Measurements from ENCODE around the gene SLC40A1. TPM values are rescaled to one million over a fixed set of nuclear protein-coding genes. Genes with fewer than 3 reads are reported as not detected.

Gene SLC40A1
- total and polyA plus RNA-seq, 4 donors, result 97.4 to 572 (median 168) TPM

DNA sequence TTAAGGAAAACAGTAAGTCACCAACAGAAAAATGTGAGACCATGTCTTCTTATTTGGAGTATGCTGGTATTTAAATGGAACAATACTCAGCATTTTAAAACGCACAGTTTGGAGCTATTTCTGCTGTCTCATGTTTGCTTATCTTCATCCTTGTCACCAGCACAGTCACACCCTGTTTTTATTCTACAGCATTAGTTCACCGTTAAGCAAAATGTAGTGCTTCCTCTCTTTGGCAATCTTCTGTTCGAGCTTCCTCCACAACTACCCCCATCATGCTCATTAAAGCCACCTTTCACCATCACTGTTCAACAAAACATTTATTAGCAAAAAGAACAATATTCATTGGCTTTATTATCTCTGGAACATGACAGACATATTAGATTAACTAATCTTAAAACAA is 64.0 kb downstream of the SLC40A1 start:
- 71% methylated on average over 3 of the region's 3 CpGs for WGBS
- Histone ChIP-seq H3K4me3 (ENCODE audit: low read depth in 1 of 3, low read length in 3 of 3) (no peak overlapping the region), H3K9me3 (ENCODE audit: control insufficient read depth in 4 of 4, low read length in 3 of 4) (no peaks in the 10 kb centered on the region), H3K4me1 (ENCODE audit: control insufficient read depth in 4 of 4, insufficient read depth in 4 of 4, low read length in 3 of 4) (peaks cover 0 to 10% (median 5%) of the 10 kb centered on the region in 4 donors), H3K27me3 (ENCODE audit: control insufficient read depth in 4 of 4, insufficient read depth in 4 of 4, low read length in 3 of 4) (no peaks in the 10 kb centered on the region), H3K27ac (ENCODE audit: low read depth in 1 of 2, low read length in 2 of 2) (no peak overlapping the region), H3K9ac (ENCODE audit: low read depth in 1 of 2, low read length in 2 of 2) (no peak overlapping the region), H3K36me3 (ENCODE audit: control insufficient read depth in 4 of 4, insufficient read depth in 3 of 4, low read depth in 1 of 4, low read length in 3 of 4) (no peaks in the 10 kb centered on the region)
- DNase-seq (ENCODE audit: low spot score), result no peak
- TF ChIP-seq, protein P1, sequence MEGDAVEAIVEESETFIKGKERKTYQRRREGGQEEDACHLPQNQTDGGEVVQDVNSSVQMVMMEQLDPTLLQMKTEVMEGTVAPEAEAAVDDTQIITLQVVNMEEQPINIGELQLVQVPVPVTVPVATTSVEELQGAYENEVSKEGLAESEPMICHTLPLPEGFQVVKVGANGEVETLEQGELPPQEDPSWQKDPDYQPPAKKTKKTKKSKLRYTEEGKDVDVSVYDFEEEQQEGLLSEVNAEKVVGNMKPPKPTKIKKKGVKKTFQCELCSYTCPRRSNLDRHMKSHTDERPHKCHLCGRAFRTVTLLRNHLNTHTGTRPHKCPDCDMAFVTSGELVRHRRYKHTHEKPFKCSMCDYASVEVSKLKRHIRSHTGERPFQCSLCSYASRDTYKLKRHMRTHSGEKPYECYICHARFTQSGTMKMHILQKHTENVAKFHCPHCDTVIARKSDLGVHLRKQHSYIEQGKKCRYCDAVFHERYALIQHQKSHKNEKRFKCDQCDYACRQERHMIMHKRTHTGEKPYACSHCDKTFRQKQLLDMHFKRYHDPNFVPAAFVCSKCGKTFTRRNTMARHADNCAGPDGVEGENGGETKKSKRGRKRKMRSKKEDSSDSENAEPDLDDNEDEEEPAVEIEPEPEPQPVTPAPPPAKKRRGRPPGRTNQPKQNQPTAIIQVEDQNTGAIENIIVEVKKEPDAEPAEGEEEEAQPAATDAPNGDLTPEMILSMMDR (IDR thresholded peaks at IDR 0.05; ENCODE audit: low read depth, low read length, missing input control), result no peak
- TF ChIP-seq, protein P2, sequence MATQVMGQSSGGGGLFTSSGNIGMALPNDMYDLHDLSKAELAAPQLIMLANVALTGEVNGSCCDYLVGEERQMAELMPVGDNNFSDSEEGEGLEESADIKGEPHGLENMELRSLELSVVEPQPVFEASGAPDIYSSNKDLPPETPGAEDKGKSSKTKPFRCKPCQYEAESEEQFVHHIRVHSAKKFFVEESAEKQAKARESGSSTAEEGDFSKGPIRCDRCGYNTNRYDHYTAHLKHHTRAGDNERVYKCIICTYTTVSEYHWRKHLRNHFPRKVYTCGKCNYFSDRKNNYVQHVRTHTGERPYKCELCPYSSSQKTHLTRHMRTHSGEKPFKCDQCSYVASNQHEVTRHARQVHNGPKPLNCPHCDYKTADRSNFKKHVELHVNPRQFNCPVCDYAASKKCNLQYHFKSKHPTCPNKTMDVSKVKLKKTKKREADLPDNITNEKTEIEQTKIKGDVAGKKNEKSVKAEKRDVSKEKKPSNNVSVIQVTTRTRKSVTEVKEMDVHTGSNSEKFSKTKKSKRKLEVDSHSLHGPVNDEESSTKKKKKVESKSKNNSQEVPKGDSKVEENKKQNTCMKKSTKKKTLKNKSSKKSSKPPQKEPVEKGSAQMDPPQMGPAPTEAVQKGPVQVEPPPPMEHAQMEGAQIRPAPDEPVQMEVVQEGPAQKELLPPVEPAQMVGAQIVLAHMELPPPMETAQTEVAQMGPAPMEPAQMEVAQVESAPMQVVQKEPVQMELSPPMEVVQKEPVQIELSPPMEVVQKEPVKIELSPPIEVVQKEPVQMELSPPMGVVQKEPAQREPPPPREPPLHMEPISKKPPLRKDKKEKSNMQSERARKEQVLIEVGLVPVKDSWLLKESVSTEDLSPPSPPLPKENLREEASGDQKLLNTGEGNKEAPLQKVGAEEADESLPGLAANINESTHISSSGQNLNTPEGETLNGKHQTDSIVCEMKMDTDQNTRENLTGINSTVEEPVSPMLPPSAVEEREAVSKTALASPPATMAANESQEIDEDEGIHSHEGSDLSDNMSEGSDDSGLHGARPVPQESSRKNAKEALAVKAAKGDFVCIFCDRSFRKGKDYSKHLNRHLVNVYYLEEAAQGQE (IDR thresholded peaks at IDR 0.05), result no peak
- no peak for TF ChIP-seq RXRA (IDR thresholded peaks at IDR 0.05)
- no peak for TF ChIP-seq GABPA (IDR thresholded peaks at IDR 0.05 in 1 of 2, conservative IDR thresholded peaks at IDR 0.05 in 1 of 2)
- TF ChIP-seq SP1 (IDR thresholded peaks at IDR 0.05), result no peak
- TF ChIP-seq FOXA1 (IDR thresholded peaks at IDR 0.05), result no peak
- TF ChIP-seq, protein P3, sequence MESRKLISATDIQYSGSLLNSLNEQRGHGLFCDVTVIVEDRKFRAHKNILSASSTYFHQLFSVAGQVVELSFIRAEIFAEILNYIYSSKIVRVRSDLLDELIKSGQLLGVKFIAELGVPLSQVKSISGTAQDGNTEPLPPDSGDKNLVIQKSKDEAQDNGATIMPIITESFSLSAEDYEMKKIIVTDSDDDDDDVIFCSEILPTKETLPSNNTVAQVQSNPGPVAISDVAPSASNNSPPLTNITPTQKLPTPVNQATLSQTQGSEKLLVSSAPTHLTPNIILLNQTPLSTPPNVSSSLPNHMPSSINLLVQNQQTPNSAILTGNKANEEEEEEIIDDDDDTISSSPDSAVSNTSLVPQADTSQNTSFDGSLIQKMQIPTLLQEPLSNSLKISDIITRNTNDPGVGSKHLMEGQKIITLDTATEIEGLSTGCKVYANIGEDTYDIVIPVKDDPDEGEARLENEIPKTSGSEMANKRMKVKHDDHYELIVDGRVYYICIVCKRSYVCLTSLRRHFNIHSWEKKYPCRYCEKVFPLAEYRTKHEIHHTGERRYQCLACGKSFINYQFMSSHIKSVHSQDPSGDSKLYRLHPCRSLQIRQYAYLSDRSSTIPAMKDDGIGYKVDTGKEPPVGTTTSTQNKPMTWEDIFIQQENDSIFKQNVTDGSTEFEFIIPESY (IDR thresholded peaks at IDR 0.05), result no peak
- no peak for TF ChIP-seq RAD21 (IDR thresholded peaks at IDR 0.05)
- no peak for TF ChIP-seq HNF4G (IDR thresholded peaks at IDR 0.05)
- TF ChIP-seq, protein P4, sequence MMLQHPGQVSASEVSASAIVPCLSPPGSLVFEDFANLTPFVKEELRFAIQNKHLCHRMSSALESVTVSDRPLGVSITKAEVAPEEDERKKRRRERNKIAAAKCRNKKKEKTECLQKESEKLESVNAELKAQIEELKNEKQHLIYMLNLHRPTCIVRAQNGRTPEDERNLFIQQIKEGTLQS (IDR thresholded peaks at IDR 0.05), result no peak
- TF ChIP-seq FOXA2 (IDR thresholded peaks at IDR 0.05), result no peak
- no peak for TF ChIP-seq JUND (IDR thresholded peaks at IDR 0.05)

DNA sequence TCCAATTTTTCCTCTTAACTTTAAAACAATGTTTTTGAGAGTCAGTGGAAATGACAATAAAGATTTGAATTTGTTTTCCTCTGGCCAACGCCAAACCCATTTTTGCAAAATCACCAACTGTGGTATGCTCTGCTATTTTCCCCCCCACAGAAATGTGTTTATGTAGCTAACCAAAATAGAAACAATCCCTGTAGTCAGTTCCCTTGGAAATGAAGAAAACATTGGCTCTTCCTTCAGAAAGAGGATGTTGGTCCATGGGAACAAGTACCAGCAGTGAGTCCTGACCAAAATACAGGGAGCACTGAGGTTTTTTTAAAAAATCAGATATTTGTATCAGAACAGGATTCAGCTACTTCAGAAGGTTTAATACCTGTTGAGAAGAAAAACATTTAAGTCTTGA is 65.3 kb downstream of the SLC40A1 start:
- no peaks in the 10 kb centered on the region for H3K9me3 ChIP-seq (ENCODE audit: control insufficient read depth in 4 of 4, low read length in 3 of 4)
- WGBS, result 76% methylated on average over 1 of the region's 1 CpG
- H3K27ac ChIP-seq (ENCODE audit: low read depth in 1 of 2, low read length in 2 of 2), result no peak overlapping the region
- no peak overlapping the region for H3K9ac ChIP-seq (ENCODE audit: low read depth in 1 of 2, low read length in 2 of 2)
- TF ChIP-seq FOXA1 (IDR thresholded peaks at IDR 0.05), result no peak
- TF ChIP-seq, protein P2 (IDR thresholded peaks at IDR 0.05), result peak; percentile 61
- H3K4me1 ChIP-seq (ENCODE audit: control insufficient read depth in 4 of 4, insufficient read depth in 4 of 4, low read length in 3 of 4), result peaks cover 0 to 3% (median 1%) of the 10 kb centered on the region in 4 donors
- H3K36me3 ChIP-seq (ENCODE audit: control insufficient read depth in 4 of 4, insufficient read depth in 3 of 4, low read depth in 1 of 4, low read length in 3 of 4), result no peaks in the 10 kb centered on the region
- H3K27me3 ChIP-seq (ENCODE audit: control insufficient read depth in 4 of 4, insufficient read depth in 4 of 4, low read length in 3 of 4), result no peaks in the 10 kb centered on the region
- no peak for DNase-seq (ENCODE audit: low spot score)
- H3K4me3 ChIP-seq (ENCODE audit: low read depth in 1 of 3, low read length in 3 of 3), result no peak overlapping the region
